C4-2B (cell line): ENCODE measurements around the gene SRPK2.

Experiments used
- H3K27ac ChIP-seq: fragments of 450-650 bp; 2 replicates; pipeline ENCODE4 v1.5.1; 2017
- CTCF ChIP-seq: fragments of 450-650 bp; conservative IDR thresholded peaks from 2 replicates; pipeline ENCODE4 v1.5.1; 2017; ENCODE audit warnings: mild to moderate bottlenecking
- ZFX ChIP-seq: fragments of 450-650 bp; IDR thresholded peaks from 2 replicates; pipeline ENCODE4 v1.6.1; 2017

The SRPK2 gene

GRCh38 chr7:105230486-105230885 is 158.2 kb downstream of the SRPK2 start:
- no peak overlapping the region for H3K27ac ChIP-seq
- TF ChIP-seq CTCF (no peak), ZFX (no peak)

- no peak overlapping the region for H3K27ac ChIP-seq
- no peak for TF ChIP-seq CTCF
- TF ChIP-seq ZFX, result no peak
Observed at GRCh38 chr7:105229641-105230040, 159.1 kb downstream of the SRPK2 start.

- no peak overlapping the region for H3K27ac ChIP-seq
- TF ChIP-seq ZFX (no peak), CTCF (no peak)
Observed at GRCh38 chr7:105228555-105228954, 160.2 kb downstream of the SRPK2 start.

GRCh38 chr7:105227391-105227790 is 161.3 kb downstream of the SRPK2 start:
- no peak for TF ChIP-seq CTCF
- TF ChIP-seq ZFX, result no peak

GRCh38 chr7:105224884-105225651 is 163.7 kb downstream of the SRPK2 start:
- H3K27ac ChIP-seq, result no peak overlapping the region
- TF ChIP-seq ZFX (no peak), CTCF (no peak)

More at GRCh38 chr7:105227391-105227790, 161.3 kb downstream of the SRPK2 start:
- no peak overlapping the region for H3K27ac ChIP-seq

- TF ChIP-seq ZFX (no peak), CTCF (no peak)
- H3K27ac ChIP-seq, result no peak overlapping the region
Observed at GRCh38 chr7:105222953-105223352, 165.8 kb downstream of the SRPK2 start.

- TF ChIP-seq ZFX (no peak), CTCF (no peak)
- no peak overlapping the region for H3K27ac ChIP-seq
Observed at GRCh38 chr7:105219771-105220160, 169.0 kb downstream of the SRPK2 start.
